ENCODE results near the gene CEP43. TPM values are rescaled to one million over a fixed set of nuclear protein-coding genes. Genes with fewer than 3 reads are reported as not detected.
A peak's percentile ranks its signal among the peaks of the same experiment; 100 is the strongest.

The CEP43 gene
- total and polyA plus RNA-seq, 2 of the 8 experiments (the other 6 are each of a cell fraction or from before 2014, with no cell fraction given), result 12.0 to 31.2 TPM

DNA sequence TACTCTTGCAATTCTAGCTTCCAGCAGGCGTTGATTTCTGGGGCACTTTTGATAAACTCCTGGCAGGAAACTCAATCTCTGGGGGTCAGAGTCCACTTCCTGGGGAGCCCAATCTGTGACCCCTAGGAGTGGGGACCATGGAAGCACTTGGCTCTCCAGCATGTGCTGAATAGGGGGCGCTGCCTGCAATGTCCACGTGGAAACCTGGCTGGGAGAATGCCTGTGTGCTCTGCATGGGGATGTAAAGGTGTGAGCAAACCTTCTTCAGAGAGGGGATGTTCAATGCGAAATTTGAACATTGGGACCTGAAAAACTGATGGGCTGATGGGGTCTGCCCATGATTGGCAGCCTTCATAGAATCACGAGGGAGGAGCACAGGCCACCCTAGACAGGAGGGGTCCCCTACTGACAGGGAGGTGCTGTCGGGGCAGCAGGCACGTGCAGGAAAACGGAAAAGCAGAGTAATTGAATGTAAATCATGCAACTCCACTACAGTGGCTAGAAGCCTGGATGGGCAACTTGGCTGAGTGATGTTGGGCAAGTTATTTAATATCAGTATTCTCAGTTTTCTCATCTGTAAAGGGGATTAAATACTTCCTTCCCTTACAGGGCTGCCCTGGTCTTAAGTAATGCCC, 47.8 kb downstream of the CEP43 start:
- no peak overlapping the region for H3K56ac ChIP-seq (replicated peaks; ENCODE audit: insufficient read length, low read depth, low read length)
- H4K5ac ChIP-seq (ENCODE audit: insufficient read length, low read depth, low read length), result no peak overlapping the region
- no peaks in the 10 kb centered on the region for H3K79me2 ChIP-seq (ENCODE audit: control insufficient read depth in 1 of 2, insufficient read depth in 2 of 2, low read length in 2 of 2)
- no peak overlapping the region for H4K8ac ChIP-seq (ENCODE audit: extremely low read depth, insufficient read depth, low read length)
- no peak overlapping the region for H3K18ac ChIP-seq (ENCODE audit: extremely low read depth, low read length)
- no peak overlapping the region for H3K27ac ChIP-seq (ENCODE audit: low read depth, low read length)
- H3K4me2 ChIP-seq (ENCODE audit: insufficient read depth in 1 of 2, low read depth in 2 of 2, low read length in 2 of 2), result no peak overlapping the region
- no peaks in the 10 kb centered on the region for H4K20me1 ChIP-seq (replicated peaks in 1 of 2; ENCODE audit: control insufficient read depth in 1 of 2, insufficient read depth in 2 of 2, low read length in 2 of 2)
- no peaks in the 10 kb centered on the region for H3K9me3 ChIP-seq (ENCODE audit: insufficient read depth in 2 of 2, low read depth in 1 of 2, low read length in 1 of 2)
- no peak overlapping the region for H3K23ac ChIP-seq (ENCODE audit: insufficient read length)
- no peak overlapping the region for H2BK5ac ChIP-seq (ENCODE audit: low read depth, low read length)
- no peak overlapping the region for H4K91ac ChIP-seq (replicated peaks; ENCODE audit: insufficient read length, low read length)
- H2AK5ac ChIP-seq (ENCODE audit: low read depth, low read length), result no peak overlapping the region
- no peak overlapping the region for H3K4me3 ChIP-seq (ENCODE audit: extremely low read depth in 1 of 4, insufficient read depth in 2 of 4, low read depth in 3 of 4, low read length in 4 of 4)
- no peak overlapping the region for H3K4ac ChIP-seq (replicated peaks; ENCODE audit: insufficient read length, low read depth, low read length)
- H3K4me1 ChIP-seq (replicated peaks in 1 of 4; ENCODE audit: control insufficient read depth in 3 of 4, insufficient read depth in 4 of 4, low read length in 3 of 4), result no peaks in the 10 kb centered on the region; a peak in 1 of 7 replicates
- CTCF ChIA-PET (ENCODE audit: partially characterized antibody), result interaction anchor here (0.5 to 9.3 kb wide), 12 partner anchors 19 to 546 kb away, joined by 3 to 72 read pairs (median 4); partner anchors contain the start of gene CCR6
- H2BK12ac ChIP-seq (ENCODE audit: low read depth, low read length), result no peak overlapping the region
- no peak overlapping the region for H2BK15ac ChIP-seq (ENCODE audit: low read length)
- no peak for FAIRE-seq
- POLR2A ChIA-PET (ENCODE audit: partially characterized antibody), result no interaction called here
- no peaks in the 10 kb centered on the region for H3K36me3 ChIP-seq (ENCODE audit: control insufficient read depth in 2 of 4, insufficient read depth in 4 of 4, low read length in 3 of 4)
- H3K23me2 ChIP-seq (ENCODE audit: low read depth, low read length), result no peaks in the 10 kb centered on the region
- H2AFZ ChIP-seq (ENCODE audit: low read length), result no peak overlapping the region
- no peak for DNase-seq (ENCODE audit: low read depth in 1 of 2, low spot score in 2 of 2)
- H2BK120ac ChIP-seq (replicated peaks; ENCODE audit: low read depth, low read length), result no peak overlapping the region
- H3K9ac ChIP-seq (replicated peaks in 1 of 4; ENCODE audit: extremely low read depth in 1 of 4, low read depth in 3 of 4, low read length in 3 of 4), result no peak overlapping the region
- TF ChIP-seq TEAD4 (IDR thresholded peaks at IDR 0.05; ENCODE audit: low read depth, low read length), result no peak
- TF ChIP-seq, protein P1, sequence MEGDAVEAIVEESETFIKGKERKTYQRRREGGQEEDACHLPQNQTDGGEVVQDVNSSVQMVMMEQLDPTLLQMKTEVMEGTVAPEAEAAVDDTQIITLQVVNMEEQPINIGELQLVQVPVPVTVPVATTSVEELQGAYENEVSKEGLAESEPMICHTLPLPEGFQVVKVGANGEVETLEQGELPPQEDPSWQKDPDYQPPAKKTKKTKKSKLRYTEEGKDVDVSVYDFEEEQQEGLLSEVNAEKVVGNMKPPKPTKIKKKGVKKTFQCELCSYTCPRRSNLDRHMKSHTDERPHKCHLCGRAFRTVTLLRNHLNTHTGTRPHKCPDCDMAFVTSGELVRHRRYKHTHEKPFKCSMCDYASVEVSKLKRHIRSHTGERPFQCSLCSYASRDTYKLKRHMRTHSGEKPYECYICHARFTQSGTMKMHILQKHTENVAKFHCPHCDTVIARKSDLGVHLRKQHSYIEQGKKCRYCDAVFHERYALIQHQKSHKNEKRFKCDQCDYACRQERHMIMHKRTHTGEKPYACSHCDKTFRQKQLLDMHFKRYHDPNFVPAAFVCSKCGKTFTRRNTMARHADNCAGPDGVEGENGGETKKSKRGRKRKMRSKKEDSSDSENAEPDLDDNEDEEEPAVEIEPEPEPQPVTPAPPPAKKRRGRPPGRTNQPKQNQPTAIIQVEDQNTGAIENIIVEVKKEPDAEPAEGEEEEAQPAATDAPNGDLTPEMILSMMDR (IDR thresholded peaks at IDR 0.05; ENCODE audit: control extremely low read depth in 1 of 3, insufficient read depth in 1 of 3, low read depth in 1 of 3, low read length in 3 of 3), result peak; percentile 6 to 37 (median 35); a peak in 3 of 4 replicates
- peak; percentile 8 to 24; a peak in 2 of 4 replicates for TF ChIP-seq RAD21 (IDR thresholded peaks at IDR 0.05 in 1 of 2, conservative IDR thresholded peaks at IDR 0.05 in 1 of 2; ENCODE audit: low read depth in 2 of 2, low read length in 2 of 2)
- TF ChIP-seq BRCA1 (IDR thresholded peaks at IDR 0.05; ENCODE audit: low read depth, low read length), result no peak
- TF ChIP-seq, protein P2, sequence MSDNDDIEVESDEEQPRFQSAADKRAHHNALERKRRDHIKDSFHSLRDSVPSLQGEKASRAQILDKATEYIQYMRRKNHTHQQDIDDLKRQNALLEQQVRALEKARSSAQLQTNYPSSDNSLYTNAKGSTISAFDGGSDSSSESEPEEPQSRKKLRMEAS (IDR thresholded peaks at IDR 0.05), result peak; percentile 83
- 82% methylated on average over 8 of the region's 8 CpGs; no CpG with 5 or more reads in 1 of the 2 experiments for WGBS, 2 experiments (ENCODE audit: extremely low coverage in 1 of 2, insufficient coverage in 1 of 2, insufficient read length in 1 of 2, insufficient replicate concordance in 2 of 2, low coverage in 1 of 2, low lambda C conversion rate in 2 of 2, missing lambda C conversion rate in 1 of 2)
- H3K27me3 ChIP-seq (replicated peaks in 1 of 4; ENCODE audit: control insufficient read depth in 3 of 4, extremely low read depth in 1 of 4, insufficient read depth in 3 of 4, low read length in 3 of 4), result no peaks in the 10 kb centered on the region
- no peak overlapping the region for H2BK20ac ChIP-seq (ENCODE audit: low read length)
- no peaks in the 10 kb centered on the region for H3K79me1 ChIP-seq (ENCODE audit: low read depth, low read length)
- H3K14ac ChIP-seq (ENCODE audit: insufficient read length), result no peak overlapping the region
